HG02759 (cell line): ENCODE measurements around the gene HK2.
"Not testable (repeated sequence)": the region's sequence is repeated elsewhere in the genome, so short reads cannot be mapped to it uniquely, and the experiment has no call there.

Experiments used
- ATAC-seq: cut with Tn5 transposase; IDR thresholded peaks from one replicate; pipeline ENCODE4 v1.9.1; 2021; ENCODE audit warnings: mild to moderate bottlenecking, moderate library complexity; ENCODE audit not compliant: unreplicated experiment

The HK2 gene

DNA sequence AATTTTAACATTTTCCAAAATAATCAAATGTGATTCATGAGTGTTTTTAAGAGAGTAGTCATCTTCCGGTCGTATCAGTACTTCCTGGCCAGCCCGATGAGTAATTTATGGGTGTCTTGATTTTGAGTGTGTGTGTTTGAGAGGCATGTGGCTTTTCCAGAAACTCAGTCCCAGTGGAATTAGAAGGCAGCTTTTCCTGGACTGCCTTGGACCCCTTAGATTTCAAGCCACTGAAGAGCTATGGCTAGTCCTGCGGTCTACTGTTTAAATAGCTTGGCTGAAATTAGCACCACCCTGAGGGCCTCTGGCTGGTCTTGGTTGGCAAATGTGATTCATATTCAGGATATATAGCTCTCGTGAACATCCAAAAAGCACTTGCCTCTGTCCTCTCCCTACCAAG, 59.4 kb downstream of the HK2 start:
- ATAC-seq: no peak

DNA sequence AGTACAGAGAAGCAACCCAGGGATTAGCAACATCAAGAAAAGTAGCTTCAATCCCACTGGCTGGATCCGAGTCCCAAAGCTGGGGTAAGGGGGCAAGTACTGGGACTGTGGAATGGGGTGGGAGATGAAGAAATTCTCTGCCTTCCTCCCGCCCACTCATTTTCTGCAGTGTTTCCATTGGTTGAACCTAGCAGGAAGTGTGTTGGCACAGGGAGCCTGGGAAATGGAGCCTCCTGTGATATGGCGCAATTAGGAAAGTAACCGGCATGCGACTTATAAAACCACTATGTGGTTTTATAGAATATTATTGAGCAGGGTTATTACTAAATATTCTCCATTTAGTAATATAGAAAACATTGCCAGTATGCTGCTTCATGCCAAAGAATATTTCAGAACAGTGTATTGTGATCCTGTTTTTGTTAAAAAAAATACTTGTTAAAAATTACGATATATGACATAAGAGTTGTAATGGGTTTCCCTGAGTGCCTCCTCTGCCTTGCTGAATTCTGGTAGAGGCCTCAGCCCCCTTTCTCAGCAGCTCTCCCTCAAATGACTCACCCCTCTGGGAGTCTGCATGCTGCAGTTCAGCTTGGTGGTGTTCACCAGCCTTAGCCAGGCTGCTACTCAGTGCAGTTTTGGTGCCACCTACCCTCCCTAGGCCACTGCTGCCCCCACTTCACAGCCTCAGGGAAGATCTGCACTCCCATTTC, 60.5 kb downstream of the HK2 start:
- no peak for ATAC-seq

DNA sequence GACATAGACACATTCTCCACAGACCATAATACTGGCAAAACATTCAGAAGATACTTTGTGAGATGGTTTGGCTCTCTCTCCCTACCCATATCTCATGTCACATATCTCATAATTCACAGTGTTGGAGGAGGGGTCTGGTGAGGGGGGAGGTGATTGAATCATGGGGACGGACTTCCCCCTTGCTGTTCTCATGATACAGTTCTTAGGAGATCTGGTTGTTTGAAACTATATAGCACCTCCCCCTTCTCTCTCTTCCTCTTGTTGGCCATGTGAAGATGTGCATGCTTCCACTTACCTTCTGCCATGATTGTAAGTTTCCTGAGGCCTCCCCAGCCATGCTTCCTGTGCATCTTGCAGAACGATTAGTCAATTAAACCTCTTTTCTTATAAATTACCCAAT, 61.1 kb downstream of the HK2 start:
- ATAC-seq: no peak

DNA sequence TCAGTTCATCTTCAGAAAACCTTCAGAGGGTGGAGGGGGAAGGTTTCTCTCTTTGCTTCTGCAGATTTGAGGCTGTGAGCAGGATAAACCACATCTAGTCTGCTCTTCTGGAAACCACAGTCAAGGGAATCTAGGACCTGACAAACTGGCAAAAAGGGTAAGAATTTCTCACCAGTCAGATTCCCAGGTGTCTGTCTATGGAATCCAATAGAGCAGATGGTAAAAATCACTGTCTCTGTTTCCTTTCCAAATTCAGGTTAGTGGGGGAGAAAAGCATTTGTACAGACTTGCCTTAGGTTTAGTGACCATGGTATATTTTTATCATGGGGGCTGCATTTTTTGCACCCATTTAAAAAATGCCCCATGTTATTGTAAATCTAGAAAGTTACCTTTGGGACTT, 62.3 kb downstream of the HK2 start:
- no peak for ATAC-seq

DNA sequence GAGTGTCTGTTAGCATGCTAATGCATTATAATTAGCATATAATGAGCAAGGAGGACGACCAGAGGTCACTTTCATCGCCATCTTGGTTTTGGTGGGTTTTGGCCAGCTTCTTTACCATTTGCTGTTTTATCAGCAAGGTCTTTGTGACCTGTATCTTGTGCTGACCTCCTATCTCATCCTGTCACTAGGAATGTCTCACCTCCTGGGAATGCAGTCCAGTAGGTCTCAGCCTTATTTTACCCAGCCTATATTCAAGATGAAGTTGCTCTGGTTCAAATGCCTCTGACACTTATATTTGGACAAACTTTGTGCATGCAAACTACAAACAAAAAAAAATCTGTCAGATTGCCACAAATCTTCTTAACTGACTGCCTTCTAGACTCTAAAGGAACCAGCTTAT, 66.3 kb downstream of the HK2 start:
- ATAC-seq: not testable (repeated sequence)

DNA sequence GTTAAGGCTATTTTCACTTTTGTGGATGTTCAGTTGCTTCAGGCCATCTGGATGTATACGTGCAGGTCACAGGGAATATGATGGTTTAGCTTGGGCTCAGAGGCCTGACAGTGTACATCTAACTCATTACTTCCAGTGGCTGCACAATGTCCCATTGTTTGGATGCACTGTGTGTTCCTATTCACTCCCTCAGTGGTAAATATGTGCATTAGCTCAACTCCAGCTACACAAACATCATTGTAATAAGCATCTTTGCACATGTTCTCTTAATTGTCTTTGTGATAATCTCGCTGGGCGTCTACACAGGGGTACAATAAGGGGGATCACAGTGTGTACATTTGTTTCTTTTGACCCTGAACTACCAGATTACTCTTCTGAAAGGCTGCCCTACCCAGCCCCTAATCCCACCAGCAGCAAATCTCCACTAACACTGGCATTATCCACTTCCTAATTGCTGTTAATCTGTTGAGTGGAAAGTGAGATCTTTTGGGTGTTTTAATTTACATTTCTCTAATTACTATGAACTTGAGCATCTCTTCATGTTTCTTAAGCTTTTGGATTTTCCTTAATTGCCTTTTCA, 68.4 kb downstream of the HK2 start:
- ATAC-seq: no peak

DNA sequence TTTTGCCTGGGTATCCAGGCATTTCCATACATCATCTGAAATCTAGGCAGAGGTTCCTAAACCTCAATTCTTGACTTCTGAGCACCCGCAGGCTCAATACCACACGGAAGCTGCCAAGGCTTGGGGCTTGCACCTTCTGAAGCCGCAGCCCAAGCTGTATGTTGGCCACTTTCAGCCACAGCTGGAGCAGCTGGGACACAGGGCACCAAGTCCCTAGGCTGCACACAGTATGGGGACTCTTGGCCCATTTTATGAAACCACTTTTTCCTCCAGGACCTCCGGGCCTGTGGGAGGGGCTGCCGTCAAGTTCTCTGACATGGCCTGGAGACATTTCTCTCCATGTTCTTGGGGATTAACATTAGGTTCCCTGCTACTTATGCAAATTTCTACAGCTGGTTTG, 72.5 kb downstream of the HK2 start:
- no peak for ATAC-seq

DNA sequence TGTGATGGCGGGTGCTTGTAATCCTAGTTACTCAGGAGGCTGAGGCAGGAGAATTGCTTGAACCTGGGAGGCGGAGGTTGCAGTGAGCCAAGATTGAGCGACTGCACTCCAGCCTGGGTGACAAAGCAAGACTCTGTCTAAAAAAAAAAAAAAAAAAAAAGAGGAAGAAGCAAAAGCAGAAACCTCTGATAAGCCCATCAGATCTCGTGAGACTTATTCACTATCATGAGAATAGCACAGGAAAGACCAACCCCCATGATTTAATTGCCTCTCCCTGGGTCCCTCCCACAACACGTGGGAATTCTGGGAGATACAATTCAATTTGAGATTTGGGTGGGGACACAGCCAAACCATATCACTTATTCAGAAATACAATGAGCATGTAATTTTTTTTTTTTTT, 73.6 kb downstream of the HK2 start:
- ATAC-seq: not testable (repeated sequence)

DNA sequence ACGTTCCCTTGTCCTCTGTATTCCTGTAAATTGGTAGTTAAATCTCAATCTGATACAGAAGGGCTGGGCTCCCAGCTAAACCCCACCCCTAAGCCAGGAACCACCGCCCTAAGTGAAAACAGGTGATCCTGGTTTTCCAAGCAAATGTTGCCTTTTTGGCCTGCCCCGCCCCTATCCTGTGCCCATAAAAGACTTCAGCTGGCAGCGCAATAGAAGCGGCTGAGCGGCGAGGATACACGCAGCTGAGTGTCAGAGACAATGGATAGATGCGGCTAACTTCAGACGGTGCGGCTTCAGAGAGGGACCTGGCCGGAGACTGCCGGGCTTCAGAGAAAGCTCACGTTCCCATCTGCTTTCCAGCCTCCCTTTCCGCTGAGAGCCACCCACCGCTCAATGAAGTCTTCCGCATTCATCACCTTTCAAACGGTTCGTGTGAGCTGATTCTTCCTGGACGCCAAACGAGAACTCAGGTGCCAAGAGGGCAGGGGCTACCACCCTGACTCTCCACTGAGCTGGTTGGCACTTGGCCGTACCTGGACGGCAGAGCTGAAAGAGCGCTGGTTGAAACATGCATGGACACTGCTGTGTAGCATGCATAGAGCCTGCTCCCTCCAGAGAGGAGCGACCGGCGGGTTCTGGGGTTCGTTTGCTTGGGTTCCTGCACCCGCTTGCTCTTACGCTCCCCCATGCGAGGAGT, 75.0 kb downstream of the HK2 start:
- no peak for ATAC-seq

DNA sequence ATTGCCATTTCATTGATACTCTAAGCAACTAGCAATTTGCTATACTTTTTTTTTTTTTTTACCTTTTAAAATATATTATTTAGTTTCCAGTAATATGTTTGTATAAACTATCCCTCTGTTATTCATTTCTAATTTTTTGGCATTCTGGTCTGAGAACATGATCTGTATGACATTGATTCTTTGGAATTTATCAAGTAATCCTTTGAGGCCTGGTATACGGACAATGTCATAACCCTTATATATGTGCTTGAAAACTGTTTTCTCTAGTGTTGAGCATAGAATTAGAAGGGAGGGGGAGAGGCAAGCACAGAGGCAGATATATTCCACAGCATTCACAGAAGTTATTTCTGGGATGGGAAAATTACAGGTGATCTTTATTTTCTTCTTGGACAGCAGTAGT, 76.3 kb downstream of the HK2 start:
- ATAC-seq: no peak

DNA sequence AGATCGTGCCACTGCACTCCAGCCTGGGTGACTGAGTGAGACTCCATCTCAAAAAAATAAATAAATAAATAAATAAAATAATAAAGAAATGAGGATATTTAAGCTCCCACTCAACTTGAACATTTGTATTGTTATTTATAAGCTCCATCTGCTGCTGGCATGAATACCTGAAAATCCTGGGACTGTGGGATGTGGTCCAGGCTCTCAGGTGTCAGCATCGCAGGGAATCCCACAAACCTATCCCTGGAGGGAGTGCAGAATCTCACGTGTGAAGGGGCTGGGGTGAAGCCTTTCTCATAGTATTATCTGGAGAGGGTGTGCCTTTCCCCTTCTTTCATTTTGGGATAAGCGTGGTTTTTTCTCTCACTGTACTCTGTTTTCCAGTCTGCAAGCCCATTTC, 77.1 kb downstream of the HK2 start:
- ATAC-seq: no peak

DNA sequence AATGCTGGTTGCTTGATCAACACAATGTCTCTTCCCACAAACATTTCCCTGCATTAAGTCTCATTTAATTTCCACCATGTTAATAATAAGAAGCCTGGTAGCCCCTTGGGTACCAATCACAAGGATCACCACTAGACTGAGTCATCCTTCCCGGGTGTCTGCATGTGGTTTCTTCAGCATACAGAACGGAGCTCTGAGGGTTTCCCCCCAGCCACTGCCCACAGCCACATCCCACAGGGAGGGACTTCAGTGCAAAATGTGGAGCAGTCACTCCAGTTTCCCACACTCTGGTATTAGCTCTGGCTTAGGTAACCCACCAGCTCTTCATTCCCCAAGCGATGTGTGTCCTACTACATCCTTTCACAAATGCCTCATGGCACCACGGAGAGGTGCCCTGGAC, 81.8 kb downstream of the HK2 start:
- ATAC-seq: no peak

DNA sequence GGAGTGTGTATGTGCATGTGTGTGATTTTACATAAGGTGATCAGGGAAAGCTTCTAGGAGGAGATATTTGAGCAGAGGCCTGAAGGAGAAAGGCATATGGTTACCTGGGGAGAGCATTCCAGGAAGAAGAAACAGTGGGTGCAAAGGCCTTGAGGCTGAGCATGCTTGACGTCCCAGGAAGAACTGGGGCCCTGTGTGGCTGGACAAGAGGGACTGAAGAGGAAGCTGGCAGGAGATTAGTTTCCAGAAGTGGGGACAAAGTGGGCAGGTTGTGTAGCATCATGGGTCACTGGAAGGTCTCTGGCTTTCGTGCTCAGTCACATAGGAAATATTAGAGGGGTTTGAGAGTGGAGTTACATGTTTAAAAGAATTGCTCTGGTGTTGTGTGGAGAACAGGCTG, 82.5 kb downstream of the HK2 start:
- ATAC-seq: no peak

DNA sequence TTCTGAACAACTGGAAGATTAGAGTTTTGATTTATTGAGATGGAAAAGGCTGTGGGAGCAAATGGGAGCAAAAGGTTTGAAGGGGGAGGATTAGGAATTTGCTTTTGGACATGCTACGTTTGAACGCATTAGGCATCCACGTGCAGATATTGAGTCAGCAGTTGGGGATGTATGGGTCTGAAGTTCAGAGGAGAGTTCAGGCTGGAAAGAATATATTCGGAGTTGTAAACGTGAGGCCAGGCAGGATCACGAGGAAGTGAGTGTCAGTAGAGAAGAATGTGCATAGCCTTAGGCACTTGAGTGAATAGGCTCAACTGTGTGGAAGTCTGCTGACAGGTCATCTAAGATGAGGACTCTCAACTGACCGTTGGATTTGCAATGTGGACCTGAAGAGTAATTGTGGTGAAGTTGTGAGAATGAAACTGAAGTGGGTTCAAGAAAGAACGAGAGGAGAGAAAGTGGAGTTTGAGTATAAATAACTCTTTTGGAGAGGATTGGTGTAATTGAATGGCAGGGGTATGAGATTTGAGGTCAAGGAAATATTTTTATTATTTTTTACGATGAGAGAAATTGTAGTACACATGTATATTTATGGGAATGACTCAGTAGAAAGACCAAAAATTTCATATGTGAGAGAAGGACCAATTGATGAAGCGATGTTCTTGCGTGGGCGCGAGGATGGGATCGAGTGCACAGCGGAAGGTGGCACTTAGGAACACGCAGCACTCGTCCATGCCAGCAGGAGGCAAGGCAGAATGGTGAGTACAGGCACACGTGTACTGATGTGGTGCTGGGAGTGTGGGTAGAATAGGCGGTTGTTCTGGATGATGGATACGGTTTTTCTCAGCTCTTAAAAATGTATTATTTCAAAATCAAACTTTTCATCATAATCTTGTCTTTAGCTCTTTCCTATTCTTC, 84.0 kb downstream of the HK2 start:
- no peak for ATAC-seq

DNA sequence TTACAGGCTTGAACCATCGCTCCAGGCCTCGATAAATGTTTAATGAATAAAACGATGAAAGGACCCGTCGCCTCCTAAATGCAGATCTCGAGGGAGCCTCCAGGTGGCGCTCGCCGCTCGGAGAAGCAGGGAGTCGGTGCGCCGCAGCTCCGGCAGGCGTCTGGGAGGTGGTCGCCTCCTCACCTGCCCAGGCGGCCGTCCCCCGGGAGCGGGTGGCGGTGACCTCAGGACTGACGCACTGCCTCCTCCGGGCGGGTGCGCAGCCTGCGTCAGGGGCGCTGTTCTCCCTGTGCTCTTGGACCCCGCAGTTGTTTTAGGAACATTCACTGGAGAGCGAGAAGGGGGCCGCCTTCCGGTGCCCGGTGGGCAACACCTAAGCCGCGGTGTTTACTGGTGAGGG, 85.9 kb downstream of the HK2 start:
- ATAC-seq: peak; percentile 61

DNA sequence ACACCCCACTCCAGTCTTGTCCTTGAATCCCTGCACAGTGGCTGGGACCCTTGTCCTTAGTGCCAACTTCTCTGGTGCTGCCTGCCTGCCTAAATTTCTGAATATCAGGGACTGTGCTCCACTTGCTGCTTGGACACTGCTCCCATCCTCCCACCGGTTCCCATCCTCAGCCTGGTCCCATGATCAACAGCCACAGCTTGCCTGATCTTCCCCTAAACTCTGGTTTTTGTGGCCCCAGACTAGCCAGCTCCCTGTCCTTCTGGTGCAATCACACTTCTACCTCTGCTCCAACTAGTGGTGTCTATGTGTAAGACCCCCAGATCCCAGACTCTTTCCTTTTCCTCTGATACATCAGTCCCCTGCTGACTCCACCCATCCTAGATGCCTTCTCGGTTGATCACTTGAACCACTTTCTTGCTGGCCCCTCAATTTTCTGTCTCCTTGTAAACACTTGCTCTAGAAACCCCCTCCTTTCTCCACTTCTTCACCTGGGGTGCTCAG, 87.4 kb downstream of the HK2 start:
- ATAC-seq: no peak

DNA sequence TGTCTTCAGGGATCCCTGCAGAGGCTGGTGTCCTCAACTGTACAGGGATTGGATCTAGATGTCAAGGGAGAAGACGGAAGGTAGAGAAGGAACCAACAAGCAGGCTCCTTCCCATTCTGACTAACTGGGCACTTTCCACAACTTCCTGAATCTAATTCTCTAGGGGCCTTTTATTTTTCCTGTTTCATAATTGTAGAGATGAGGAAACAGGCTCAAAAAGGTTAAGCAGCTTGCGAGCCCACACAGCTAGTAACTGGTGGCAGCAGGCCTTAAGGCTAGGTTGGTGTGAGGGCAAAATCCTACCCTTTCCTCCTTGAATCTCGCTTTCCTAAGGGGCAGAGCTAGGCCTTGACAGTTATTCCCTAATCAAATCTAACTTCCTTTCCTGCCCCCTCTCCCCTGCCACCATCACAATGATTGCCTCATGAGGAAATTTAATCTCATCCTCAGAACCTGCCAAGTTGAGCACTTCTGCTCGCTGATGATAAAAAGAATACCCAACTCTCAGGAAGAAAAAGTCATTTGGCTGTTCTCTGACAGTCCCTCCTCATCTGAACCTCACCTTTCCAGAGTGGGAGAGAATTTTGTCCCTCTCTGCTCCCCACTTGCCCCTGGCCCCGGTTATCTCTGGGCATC, 88.8 kb downstream of the HK2 start:
- ATAC-seq: no peak

DNA sequence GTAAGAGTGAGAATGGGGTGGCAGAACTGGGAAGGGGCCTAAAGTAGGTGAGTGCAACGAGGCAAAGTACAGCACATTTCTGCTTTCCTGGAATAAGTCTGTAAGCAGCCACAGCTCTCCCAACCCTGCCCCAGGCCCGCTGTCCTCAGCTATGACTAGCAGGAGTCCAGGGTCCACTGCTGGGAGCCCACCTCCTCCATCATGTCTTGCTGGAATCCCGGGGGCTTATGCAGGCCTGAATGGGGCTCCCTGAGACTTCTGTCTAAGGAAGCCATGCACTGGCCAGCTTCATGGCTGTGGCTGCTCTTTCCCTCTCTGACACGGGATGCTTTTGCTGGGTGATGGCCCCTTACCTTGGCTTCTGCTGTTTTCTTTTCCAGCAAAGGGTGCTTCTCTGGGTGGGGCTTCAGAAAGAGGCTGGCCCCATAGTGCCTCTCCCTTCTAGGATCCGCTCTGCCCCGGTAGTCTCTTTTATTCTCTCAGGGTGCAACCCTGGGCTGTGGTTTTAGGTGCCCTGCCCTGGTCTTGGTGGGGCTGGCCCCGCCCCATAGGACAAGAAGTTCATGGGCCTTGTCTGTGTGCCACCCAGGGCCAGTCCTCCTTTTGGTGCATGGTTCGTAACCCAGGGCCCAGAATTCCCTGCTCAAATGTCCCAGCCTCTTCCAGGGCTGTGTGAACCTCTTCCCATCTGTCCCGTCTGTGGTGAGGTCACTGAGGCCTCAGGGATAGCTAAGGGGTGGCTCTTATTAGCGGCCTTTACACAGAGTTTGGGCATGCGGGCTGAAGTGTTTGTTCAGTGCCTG, 90.7 kb downstream of the HK2 start:
- no peak for ATAC-seq

DNA sequence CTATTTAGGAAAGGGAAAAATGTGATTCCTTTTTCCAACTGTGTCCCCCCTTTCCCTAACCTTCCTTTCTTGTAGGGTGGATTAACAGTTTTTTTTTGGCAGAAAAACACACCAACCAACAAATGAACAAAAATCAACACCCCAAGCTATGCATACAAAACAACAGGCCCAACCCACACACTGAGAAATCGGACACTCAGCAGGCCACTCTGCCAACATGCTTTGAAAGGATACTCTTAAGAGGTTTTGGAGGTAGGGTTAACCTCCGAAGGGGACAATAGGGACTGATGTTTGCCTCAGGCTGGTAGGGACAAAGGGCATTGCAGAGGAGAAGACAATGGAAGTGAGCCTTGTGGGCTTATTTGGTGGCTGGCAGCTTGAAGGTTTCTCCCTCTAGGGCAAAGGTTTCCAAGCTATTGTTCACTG, 91.4 kb downstream of the HK2 start:
- no peak for ATAC-seq

DNA sequence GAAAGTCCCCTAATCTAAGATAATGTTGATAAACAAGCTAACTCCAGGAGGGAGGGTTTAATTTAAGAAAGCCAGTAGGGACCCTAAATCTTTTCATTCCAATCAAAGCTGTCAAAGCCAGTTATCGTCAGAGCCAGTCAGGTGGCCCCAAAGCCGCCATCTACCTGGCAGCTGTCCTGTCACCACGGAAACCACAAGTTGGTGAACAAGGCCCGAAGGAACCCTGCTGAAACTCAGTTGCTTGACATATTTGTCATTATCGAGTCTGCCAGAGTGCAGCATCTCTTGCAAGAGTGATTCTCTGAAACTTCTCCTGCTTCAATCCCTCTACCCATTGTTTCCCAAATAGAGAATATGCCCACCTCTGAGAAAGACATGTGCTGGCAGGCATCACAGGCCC, 93.7 kb downstream of the HK2 start:
- ATAC-seq: no peak
